ENCODE measurements around the gene OGA.

The OGA gene

GRCh38 chr10:101835362-101835761 lies 17.1 kb upstream of the OGA start:
- no peak for DNase-seq (ENCODE audit: low read depth in 2 of 2)

- DNase-seq (ENCODE audit: low read depth in 2 of 2), result no peak
Measured at GRCh38 chr10:101834341-101834740, 16.1 kb upstream of the OGA start.

- no peak for DNase-seq (ENCODE audit: low read depth in 2 of 2)
Measured at GRCh38 chr10:101833466-101833865, 15.2 kb upstream of the OGA start.

- DNase-seq (ENCODE audit: low read depth in 2 of 2), result no peak
Measured at GRCh38 chr10:101832325-101832771, 14.1 kb upstream of the OGA start.

GRCh38 chr10:101831169-101831811 lies 13.0 kb upstream of the OGA start:
- DNase-seq (ENCODE audit: low read depth in 2 of 2), result no peak

- DNase-seq (ENCODE audit: low read depth in 2 of 2), result peak; percentile 85 to 89
Measured at GRCh38 chr10:101830322-101831168, 12.3 kb upstream of the OGA start.

- no peak for DNase-seq (ENCODE audit: low read depth in 2 of 2)
Measured at GRCh38 chr10:101829561-101830315, 11.5 kb upstream of the OGA start.

GRCh38 chr10:101828766-101829551 lies 10.7 kb upstream of the OGA start:
- DNase-seq (ENCODE audit: low read depth in 2 of 2), result no peak

- DNase-seq (ENCODE audit: low read depth in 2 of 2), result no peak
Measured at GRCh38 chr10:101827919-101828600, 9.8 kb upstream of the OGA start.

- no peak for DNase-seq (ENCODE audit: low read depth in 2 of 2)
Measured at GRCh38 chr10:101826852-101827434, 8.7 kb upstream of the OGA start.

- DNase-seq (ENCODE audit: low read depth in 2 of 2), result no peak
Measured at GRCh38 chr10:101824736-101825135, 6.5 kb upstream of the OGA start.

- DNase-seq (ENCODE audit: low read depth in 2 of 2), result no peak
Measured at GRCh38 chr10:101818872-101819633, 809 bp upstream of the OGA start.

- no peak for DNase-seq (ENCODE audit: low read depth in 2 of 2)
Measured at GRCh38 chr10:101817337-101818118, 716 bp downstream of the OGA start.

GRCh38 chr10:101816913-101817336 lies 1.3 kb downstream of the OGA start:
- no peak for DNase-seq (ENCODE audit: low read depth in 2 of 2)

- DNase-seq (ENCODE audit: low read depth in 2 of 2), result no peak
Measured at GRCh38 chr10:101816376-101816775, 1.9 kb downstream of the OGA start.

GRCh38 chr10:101814466-101815071 lies 3.7 kb downstream of the OGA start:
- no peak for DNase-seq (ENCODE audit: low read depth in 2 of 2)

- no peak for DNase-seq (ENCODE audit: low read depth in 2 of 2)
Measured at GRCh38 chr10:101812606-101813005, 5.6 kb downstream of the OGA start.

- no peak for DNase-seq (ENCODE audit: low read depth in 2 of 2)
Measured at GRCh38 chr10:101807158-101807557, 11.1 kb downstream of the OGA start.

GRCh38 chr10:101803511-101803910 lies 14.7 kb downstream of the OGA start:
- no peak for DNase-seq (ENCODE audit: low read depth in 2 of 2)

Data from stimulated activated CD4-positive, alpha-beta T cell treated with anti-CD3 and anti-CD28 coated beads, Interleukin-15, amount 100 ng/mL, for 48 hours (primary cell).